ENCODE measurements around the gene FAF2.

The FAF2 gene

GRCh38 chr5:176429972-176430371 is 18.2 kb upstream of the FAF2 start:
- Histone ChIP-seq H2BK120ac (ENCODE audit: low read depth, low read length) (no peak overlapping the region), H3K27ac (ENCODE audit: low read depth, low read length) (no peak overlapping the region), H3K56ac (ENCODE audit: low read length) (no peak overlapping the region), H3K27me3 (ENCODE audit: insufficient read depth, low read length, poor library complexity) (no peaks in the 10 kb centered on the region), H3K79me1 (ENCODE audit: low read length) (no peaks in the 10 kb centered on the region), H3K36me3 (ENCODE audit: control insufficient read depth, insufficient read depth, low read length) (no peaks in the 10 kb centered on the region), H3K18ac (ENCODE audit: low read length) (no peak overlapping the region), H3K4me3 (ENCODE audit: low read length) (no peak overlapping the region), H2BK15ac (replicated peaks; ENCODE audit: low read depth) (no peak overlapping the region), H3K4me1 (ENCODE audit: control insufficient read depth, low read depth, low read length) (no peaks in the 10 kb centered on the region), H3K9ac (ENCODE audit: low read length) (no peak overlapping the region), H3K23ac (ENCODE audit: low read length) (no peak overlapping the region), H4K8ac (ENCODE audit: low read depth, low read length) (no peak overlapping the region), H3K4me2 (ENCODE audit: low read length) (no peak overlapping the region), H3K79me2 (ENCODE audit: control insufficient read depth, insufficient read depth, low read length) (no peaks in the 10 kb centered on the region), H4K5ac (ENCODE audit: low read length) (no peak overlapping the region), H2BK5ac (ENCODE audit: low read length) (no peak overlapping the region), H3K4ac (ENCODE audit: low read depth, low read length) (no peak overlapping the region), H2AK5ac (ENCODE audit: low read length) (no peak overlapping the region)
- no CpG with 5 or more reads among the region's 4 CpGs for WGBS (ENCODE audit: extremely low coverage, insufficient coverage, low lambda C conversion rate)
- no peak for DNase-seq

- Histone ChIP-seq H4K8ac (ENCODE audit: low read depth, low read length) (no peak overlapping the region), H3K27me3 (ENCODE audit: insufficient read depth, low read length, poor library complexity) (no peaks in the 10 kb centered on the region), H2BK120ac (ENCODE audit: low read depth, low read length) (no peak overlapping the region), H3K36me3 (ENCODE audit: control insufficient read depth, insufficient read depth, low read length) (no peaks in the 10 kb centered on the region), H3K56ac (ENCODE audit: low read length) (no peak overlapping the region), H3K79me1 (ENCODE audit: low read length) (no peaks in the 10 kb centered on the region), H2BK5ac (ENCODE audit: low read length) (no peak overlapping the region), H2BK15ac (replicated peaks; ENCODE audit: low read depth) (no peak overlapping the region), H3K4me2 (ENCODE audit: low read length) (no peak overlapping the region), H3K4me3 (ENCODE audit: low read length) (no peak overlapping the region), H4K5ac (ENCODE audit: low read length) (no peak overlapping the region), H2AK5ac (ENCODE audit: low read length) (no peak overlapping the region), H3K4me1 (ENCODE audit: control insufficient read depth, low read depth, low read length) (no peaks in the 10 kb centered on the region), H3K18ac (ENCODE audit: low read length) (no peak overlapping the region), H3K23ac (ENCODE audit: low read length) (no peak overlapping the region), H3K9ac (ENCODE audit: low read length) (no peak overlapping the region), H3K4ac (ENCODE audit: low read depth, low read length) (no peak overlapping the region), H3K27ac (ENCODE audit: low read depth, low read length) (no peak overlapping the region), H3K79me2 (ENCODE audit: control insufficient read depth, insufficient read depth, low read length) (no peaks in the 10 kb centered on the region)
- WGBS (ENCODE audit: extremely low coverage, insufficient coverage, low lambda C conversion rate) = no CpG with 5 or more reads among the region's 5 CpGs
- no peak for DNase-seq
These were observed 15.5 kb upstream of the FAF2 start for GRCh38 chr5:176432707-176433106.

- no peak overlapping the region for H3K4me2 ChIP-seq (ENCODE audit: low read length)
- no peak overlapping the region for H3K23ac ChIP-seq (ENCODE audit: low read length)
- H2AK5ac ChIP-seq (ENCODE audit: low read length) = no peak overlapping the region
- WGBS (ENCODE audit: extremely low coverage, insufficient coverage, low lambda C conversion rate) = no CpG with 5 or more reads among the region's 5 CpGs
- no peak overlapping the region for H2BK15ac ChIP-seq (replicated peaks; ENCODE audit: low read depth)
- DNase-seq = no peak
- H3K36me3 ChIP-seq (ENCODE audit: control insufficient read depth, insufficient read depth, low read length) = no peaks in the 10 kb centered on the region
- H3K79me1 ChIP-seq (ENCODE audit: low read length) = no peaks in the 10 kb centered on the region
- no peak overlapping the region for H3K56ac ChIP-seq (ENCODE audit: low read length)
- no peaks in the 10 kb centered on the region for H3K79me2 ChIP-seq (ENCODE audit: control insufficient read depth, insufficient read depth, low read length)
- no peak overlapping the region for H2BK5ac ChIP-seq (ENCODE audit: low read length)
- no peak overlapping the region for H3K9ac ChIP-seq (ENCODE audit: low read length)
- H3K18ac ChIP-seq (ENCODE audit: low read length) = no peak overlapping the region
- H2BK120ac ChIP-seq (ENCODE audit: low read depth, low read length) = no peak overlapping the region
- H3K4me3 ChIP-seq (ENCODE audit: low read length) = no peak overlapping the region
- H3K4ac ChIP-seq (ENCODE audit: low read depth, low read length) = no peak overlapping the region
- H3K27ac ChIP-seq (ENCODE audit: low read depth, low read length) = no peak overlapping the region
- H3K27me3 ChIP-seq (ENCODE audit: insufficient read depth, low read length, poor library complexity) = no peaks in the 10 kb centered on the region
- no peak overlapping the region for H4K8ac ChIP-seq (ENCODE audit: low read depth, low read length)
- H3K4me1 ChIP-seq (ENCODE audit: control insufficient read depth, low read depth, low read length) = peaks cover 2% of the 10 kb centered on the region
- H4K5ac ChIP-seq (ENCODE audit: low read length) = no peak overlapping the region
These were observed 11.5 kb upstream of the FAF2 start for GRCh38 chr5:176436656-176437055.

GRCh38 chr5:176438959-176439757 is 9.0 kb upstream of the FAF2 start:
- H3K4me2 ChIP-seq (ENCODE audit: low read length) = no peak overlapping the region
- H3K4me3 ChIP-seq (ENCODE audit: low read length) = no peak overlapping the region
- no CpG with 5 or more reads among the region's 12 CpGs for WGBS (ENCODE audit: extremely low coverage, insufficient coverage, low lambda C conversion rate)
- DNase-seq = peak; percentile 85
- no peak overlapping the region for H4K5ac ChIP-seq (ENCODE audit: low read length)
- H3K18ac ChIP-seq (ENCODE audit: low read length) = no peak overlapping the region
- H3K56ac ChIP-seq (ENCODE audit: low read length) = peak overlapping the region; percentile 42
- peaks cover 2% of the 10 kb centered on the region for H3K4me1 ChIP-seq (ENCODE audit: control insufficient read depth, low read depth, low read length)
- no peak overlapping the region for H2BK15ac ChIP-seq (replicated peaks; ENCODE audit: low read depth)
- H3K79me1 ChIP-seq (ENCODE audit: low read length) = no peaks in the 10 kb centered on the region
- H4K8ac ChIP-seq (ENCODE audit: low read depth, low read length) = no peak overlapping the region
- no peak overlapping the region for H3K27ac ChIP-seq (ENCODE audit: low read depth, low read length)
- no peak overlapping the region for H2BK120ac ChIP-seq (ENCODE audit: low read depth, low read length)
- no peaks in the 10 kb centered on the region for H3K27me3 ChIP-seq (ENCODE audit: insufficient read depth, low read length, poor library complexity)
- H3K36me3 ChIP-seq (ENCODE audit: control insufficient read depth, insufficient read depth, low read length) = no peaks in the 10 kb centered on the region
- no peak overlapping the region for H2BK5ac ChIP-seq (ENCODE audit: low read length)
- no peak overlapping the region for H2AK5ac ChIP-seq (ENCODE audit: low read length)
- H3K4ac ChIP-seq (ENCODE audit: low read depth, low read length) = no peak overlapping the region
- H3K23ac ChIP-seq (ENCODE audit: low read length) = no peak overlapping the region
- no peaks in the 10 kb centered on the region for H3K79me2 ChIP-seq (ENCODE audit: control insufficient read depth, insufficient read depth, low read length)
- no peak overlapping the region for H3K9ac ChIP-seq (ENCODE audit: low read length)

GRCh38 chr5:176440927-176441706 is 7.1 kb upstream of the FAF2 start:
- H3K36me3 ChIP-seq (ENCODE audit: control insufficient read depth, insufficient read depth, low read length) = no peaks in the 10 kb centered on the region
- H3K79me1 ChIP-seq (ENCODE audit: low read length) = no peaks in the 10 kb centered on the region
- H2BK120ac ChIP-seq (ENCODE audit: low read depth, low read length) = no peak overlapping the region
- no peak overlapping the region for H3K18ac ChIP-seq (ENCODE audit: low read length)
- no CpG with 5 or more reads among the region's 10 CpGs for WGBS (ENCODE audit: extremely low coverage, insufficient coverage, low lambda C conversion rate)
- no peak overlapping the region for H3K23ac ChIP-seq (ENCODE audit: low read length)
- peak overlapping the region; percentile 6 for H3K56ac ChIP-seq (ENCODE audit: low read length)
- H3K4me3 ChIP-seq (ENCODE audit: low read length) = no peak overlapping the region
- DNase-seq = peak; percentile 37
- no peak overlapping the region for H2BK5ac ChIP-seq (ENCODE audit: low read length)
- no peak overlapping the region for H3K9ac ChIP-seq (ENCODE audit: low read length)
- H3K4me2 ChIP-seq (ENCODE audit: low read length) = no peak overlapping the region
- no peak overlapping the region for H4K8ac ChIP-seq (ENCODE audit: low read depth, low read length)
- H3K27ac ChIP-seq (ENCODE audit: low read depth, low read length) = no peak overlapping the region
- peak overlapping the region; percentile 27 for H2AK5ac ChIP-seq (ENCODE audit: low read length)
- no peak overlapping the region for H2BK15ac ChIP-seq (replicated peaks; ENCODE audit: low read depth)
- no peak overlapping the region for H3K4ac ChIP-seq (ENCODE audit: low read depth, low read length)
- no peaks in the 10 kb centered on the region for H3K79me2 ChIP-seq (ENCODE audit: control insufficient read depth, insufficient read depth, low read length)
- H3K4me1 ChIP-seq (ENCODE audit: control insufficient read depth, low read depth, low read length) = peaks cover 2% of the 10 kb centered on the region
- H3K27me3 ChIP-seq (ENCODE audit: insufficient read depth, low read length, poor library complexity) = no peaks in the 10 kb centered on the region
- no peak overlapping the region for H4K5ac ChIP-seq (ENCODE audit: low read length)
